HG03139 (cell line): Measurements from ENCODE around the gene ZNF287.

Experiments
- ATAC-seq: cut with Tn5 transposase; IDR thresholded peaks from one replicate; pipeline ENCODE4 v1.9.1; 2021; ENCODE audit not compliant: unreplicated experiment

ZNF287 gene

DNA sequence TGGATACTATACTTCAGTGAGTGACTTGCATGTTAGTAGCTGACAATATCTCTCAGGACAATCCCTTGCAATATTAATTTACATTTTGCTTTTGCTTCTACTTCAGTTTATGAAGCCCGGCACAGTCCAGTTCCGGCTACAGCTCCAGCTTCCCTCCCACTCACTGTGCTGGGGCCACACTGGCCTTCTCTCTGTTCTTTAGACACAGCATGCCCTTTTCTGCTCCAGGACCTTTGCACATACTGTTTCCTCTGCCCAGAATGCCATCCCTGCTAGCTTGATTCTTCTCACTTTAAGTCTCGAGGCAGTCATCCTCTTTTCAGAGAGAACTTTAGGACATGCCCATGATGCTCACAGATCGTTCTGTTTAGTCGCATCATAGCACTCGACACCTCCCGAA, 51.5 kb downstream of the ZNF287 start:
- ATAC-seq = no peak

DNA sequence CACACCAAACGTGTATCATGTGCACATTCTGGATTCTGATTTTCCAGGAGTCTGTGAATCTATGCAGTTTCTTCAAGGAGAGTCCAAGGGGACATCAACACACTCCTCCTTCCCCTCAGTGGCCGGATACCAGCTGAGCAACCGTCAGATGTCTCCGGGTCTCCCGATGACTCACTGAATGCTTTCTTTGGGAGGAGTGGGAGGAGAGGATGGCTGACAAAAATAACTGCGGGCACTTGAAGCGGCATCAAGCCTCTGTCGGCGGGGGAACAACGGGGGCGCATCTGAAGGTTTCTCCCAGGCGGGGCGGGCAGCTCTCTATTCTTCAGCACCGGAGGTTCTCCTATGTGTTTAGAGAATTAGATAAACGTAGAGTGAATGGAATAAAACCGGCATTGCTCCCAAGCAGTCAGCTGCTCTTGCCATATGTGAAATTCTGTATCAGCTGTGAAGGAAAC, 52.4 kb downstream of the ZNF287 start:
- no peak for ATAC-seq

DNA sequence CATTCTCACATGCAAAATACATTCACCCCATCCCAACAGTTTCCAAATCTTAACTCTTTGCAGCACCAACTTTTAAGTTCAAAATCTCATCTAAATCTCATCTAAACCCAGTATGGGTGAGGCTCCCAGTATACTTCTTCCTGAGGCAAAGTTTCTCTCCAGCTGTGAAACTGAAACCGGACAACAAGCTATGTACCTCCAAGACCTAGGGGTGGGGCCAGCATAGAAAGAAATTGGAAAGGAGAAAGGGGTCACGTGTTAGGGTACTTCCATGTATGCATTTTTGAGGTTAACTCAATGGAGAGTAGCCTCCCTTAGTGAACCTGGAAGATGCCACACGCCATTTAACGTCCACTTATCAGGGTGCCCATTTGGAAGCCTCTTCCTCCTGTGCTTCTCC, 53.1 kb downstream of the ZNF287 start:
- ATAC-seq = no peak

DNA sequence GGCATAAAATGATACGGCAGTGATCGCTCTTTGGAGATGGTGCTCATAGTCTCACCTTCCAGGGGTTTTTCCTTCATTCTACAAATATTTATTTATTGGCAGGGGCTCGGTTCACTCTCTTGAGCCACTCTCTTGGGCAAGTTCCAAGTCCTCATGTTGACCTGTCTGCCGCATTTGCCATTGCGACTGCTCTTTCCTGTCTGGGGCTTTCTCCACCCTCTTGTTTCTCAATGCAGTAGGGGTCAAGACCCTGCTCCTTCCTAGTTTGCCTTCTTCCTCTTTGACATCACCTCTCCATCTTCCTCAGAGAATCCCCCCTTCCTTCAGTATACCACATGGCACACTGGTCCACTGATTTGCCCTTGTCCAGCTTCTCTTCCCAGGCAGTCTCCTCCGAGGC, 55.1 kb downstream of the ZNF287 start:
- ATAC-seq = no peak

DNA sequence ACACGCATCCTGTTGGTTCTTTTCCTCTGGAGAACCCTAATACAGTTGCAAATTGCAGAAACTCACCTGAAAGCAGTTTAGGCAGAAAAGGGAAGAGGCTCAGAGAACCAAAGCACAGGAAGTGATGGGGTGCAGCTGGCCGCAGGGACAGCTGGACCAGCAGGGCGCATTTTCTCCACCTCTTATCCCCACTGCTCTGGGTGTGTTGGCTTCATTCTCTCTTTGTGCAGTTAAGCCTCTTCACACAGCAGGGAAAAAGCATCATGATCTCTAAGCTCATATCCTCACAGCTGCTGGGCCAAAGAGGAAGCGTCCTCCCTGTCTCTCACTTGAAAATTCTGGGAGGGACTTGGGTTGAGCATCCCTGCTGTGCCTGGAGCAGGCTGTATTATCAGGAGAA, 57.0 kb downstream of the ZNF287 start:
- ATAC-seq = no peak

DNA sequence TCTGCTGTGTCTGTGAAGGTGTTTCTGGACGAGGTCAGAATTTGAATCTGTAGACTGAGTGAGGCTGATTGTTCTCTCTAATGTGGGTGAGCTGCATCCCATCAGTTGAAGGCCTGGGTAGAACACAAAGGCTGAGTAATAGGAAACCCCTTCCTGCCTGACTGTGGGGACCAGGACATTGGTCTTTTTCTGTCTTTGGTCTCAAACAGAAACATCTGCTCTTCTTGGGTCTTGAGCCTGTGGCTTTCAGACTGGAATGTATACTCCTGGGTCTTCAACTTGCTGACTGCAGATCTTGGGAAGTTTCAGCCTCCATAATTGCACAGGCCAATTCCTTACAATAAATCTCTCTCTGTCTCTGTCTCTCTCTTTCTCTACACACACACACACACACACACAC, 57.4 kb downstream of the ZNF287 start:
- no peak for ATAC-seq

DNA sequence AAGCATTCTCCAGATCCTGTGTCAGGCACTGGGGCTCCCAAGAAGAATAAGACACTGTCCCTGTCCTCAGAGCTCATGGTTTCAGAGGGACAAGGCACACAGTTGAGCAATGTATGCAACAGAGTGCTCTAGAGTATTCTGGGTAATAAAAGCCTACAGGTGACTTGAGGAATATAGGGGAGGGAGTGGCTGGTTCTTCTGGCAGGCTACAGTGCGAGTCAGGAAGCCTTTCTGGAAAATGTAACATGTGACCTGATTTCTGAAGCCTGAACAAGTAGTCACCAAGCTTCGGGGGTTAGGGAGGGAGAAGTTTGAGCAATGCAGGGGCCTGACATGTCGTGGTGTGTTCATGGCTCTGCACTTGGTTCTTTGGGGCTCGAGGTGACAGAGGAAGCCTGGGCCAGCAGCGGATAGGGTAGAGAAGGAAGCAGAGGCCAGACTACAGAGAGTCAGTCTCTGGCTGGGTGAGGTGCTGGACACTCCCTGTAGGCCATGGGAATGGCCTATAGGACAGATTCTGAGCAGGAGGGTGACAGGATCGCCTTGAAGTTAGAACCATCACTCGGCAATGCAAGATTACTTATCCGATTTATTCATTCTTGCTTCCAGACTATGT, 61.0 kb downstream of the ZNF287 start:
- no peak for ATAC-seq

DNA sequence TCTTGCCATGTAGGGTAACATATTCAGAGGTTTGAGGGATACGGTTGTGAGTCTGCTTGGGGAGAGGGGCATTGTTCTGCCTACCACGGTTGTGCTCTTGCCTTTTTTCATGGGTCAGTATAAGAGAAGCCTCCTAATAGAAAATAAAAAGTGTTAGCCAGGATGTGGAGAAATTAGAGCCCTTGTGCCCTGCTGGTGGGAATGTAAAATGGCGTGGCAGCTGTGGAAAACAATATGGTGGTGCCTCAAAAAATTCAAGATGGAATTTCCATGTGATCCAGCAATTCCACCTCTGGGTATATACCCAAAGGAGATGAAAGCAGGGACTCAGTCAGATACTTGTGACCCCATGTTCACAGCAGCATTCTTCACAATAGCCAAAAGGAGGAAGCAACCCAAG, 62.8 kb downstream of the ZNF287 start:
- no peak for ATAC-seq

DNA sequence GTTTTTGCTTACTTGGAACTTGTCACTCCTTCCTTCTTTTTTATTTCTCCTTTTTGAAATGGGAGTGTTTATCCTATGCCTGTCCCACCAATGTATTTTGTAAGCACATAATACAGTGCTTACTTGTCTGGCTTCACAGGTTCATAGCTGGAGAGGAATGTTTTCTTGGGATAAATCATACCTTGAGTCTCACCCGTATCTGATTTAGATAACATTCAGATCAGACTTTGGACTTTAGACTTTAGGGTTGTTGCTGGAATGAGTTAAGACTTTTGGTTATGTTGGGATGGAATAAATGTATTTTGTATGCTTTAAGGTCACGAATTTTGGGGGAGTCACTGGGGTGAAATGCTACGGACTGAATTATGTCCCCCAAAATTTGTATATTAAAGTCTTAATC, 64.0 kb downstream of the ZNF287 start:
- no peak for ATAC-seq
